ENCODE results near the gene DDA1. TPM values are rescaled to one million over a fixed set of nuclear protein-coding genes. Genes with fewer than 3 reads are reported as not detected.

Gene DDA1
- total and polyA plus RNA-seq, 2 of the 13 experiments (the other 11 are each of a cell fraction or from before 2014, with no cell fraction given): 24.5 to 26.0 TPM

GRCh38 chr19:17260842-17261325, 48.5 kb upstream of the DDA1 start (continued):
- no peak for TF ChIP-seq GMEB2 (CRISPR knock-in tag; IDR thresholded peaks at IDR 0.05; ENCODE audit: low read depth)
- no peak for TF ChIP-seq ZNF3 (CRISPR knock-in tag; IDR thresholded peaks at IDR 0.05)
- no peak for TF ChIP-seq ZNF275 (CRISPR knock-in tag; IDR thresholded peaks at IDR 0.05; ENCODE audit: borderline replicate concordance)
- TF ChIP-seq HOXA3 (CRISPR knock-in tag; IDR thresholded peaks at IDR 0.05): peak; percentile 34; the same call in 1 of the 2 replicates
- no peak for TF ChIP-seq ZNF569 (CRISPR knock-in tag; IDR thresholded peaks at IDR 0.05; ENCODE audit: borderline replicate concordance)
- TF ChIP-seq ZBTB33 (CRISPR knock-in tag; IDR thresholded peaks at IDR 0.05): peak; percentile 72
- TF ChIP-seq RFX1 (IDR thresholded peaks at IDR 0.05): no peak
- TF ChIP-seq ARID4A (CRISPR knock-in tag; IDR thresholded peaks at IDR 0.05; ENCODE audit: borderline replicate concordance): no peak
- no peak for TF ChIP-seq PHF5A (CRISPR knock-in tag; IDR thresholded peaks at IDR 0.05; ENCODE audit: low read depth, unreplicated experiment)
- no peak for TF ChIP-seq GPBP1L1 (CRISPR knock-in tag; IDR thresholded peaks at IDR 0.05)
- TF ChIP-seq ZNF572 (CRISPR knock-in tag; IDR thresholded peaks at IDR 0.05): no peak
- peak; percentile 41; the same call in 1 of the 2 replicates for TF ChIP-seq HOXA5 (CRISPR knock-in tag; IDR thresholded peaks at IDR 0.05)
- no peak for TF ChIP-seq CEBPB (IDR thresholded peaks at IDR 0.05; ENCODE audit: borderline replicate concordance, low read depth, low read length)
- no peak for TF ChIP-seq LBX2 (CRISPR knock-in tag; IDR thresholded peaks at IDR 0.05; ENCODE audit: borderline replicate concordance)
- TF ChIP-seq HIC2 (CRISPR knock-in tag; IDR thresholded peaks at IDR 0.05; ENCODE audit: low read depth): no peak
- peak; percentile 76 for TF ChIP-seq RAD21 (CRISPR knock-in tag; IDR thresholded peaks at IDR 0.05)
